Measurements from ENCODE around the gene PTPN2.

PTPN2 gene

GRCh38 chr18:12827588-12827987, 56.4 kb downstream of the PTPN2 start:
- H3K4me1 ChIP-seq (ENCODE audit: control insufficient read depth, insufficient read depth, low read length): no peaks in the 10 kb centered on the region
- no peak overlapping the region for H3K27ac ChIP-seq (ENCODE audit: low read length)
- no peaks in the 10 kb centered on the region for H3K9me3 ChIP-seq (ENCODE audit: control insufficient read depth, insufficient read depth, low read length)
- no peak overlapping the region for H3K4me3 ChIP-seq (ENCODE audit: low read length)
- no peaks in the 10 kb centered on the region for H3K36me3 ChIP-seq (ENCODE audit: control insufficient read depth, insufficient read depth, low read length)
- DNase-seq (ENCODE audit: low read depth, low spot score): no peak
- no peaks in the 10 kb centered on the region for H3K27me3 ChIP-seq (ENCODE audit: control insufficient read depth, insufficient read depth, low read length)
- WGBS (ENCODE audit: insufficient coverage, insufficient read length): no CpG with 5 or more reads among the region's 3 CpGs

DNA sequence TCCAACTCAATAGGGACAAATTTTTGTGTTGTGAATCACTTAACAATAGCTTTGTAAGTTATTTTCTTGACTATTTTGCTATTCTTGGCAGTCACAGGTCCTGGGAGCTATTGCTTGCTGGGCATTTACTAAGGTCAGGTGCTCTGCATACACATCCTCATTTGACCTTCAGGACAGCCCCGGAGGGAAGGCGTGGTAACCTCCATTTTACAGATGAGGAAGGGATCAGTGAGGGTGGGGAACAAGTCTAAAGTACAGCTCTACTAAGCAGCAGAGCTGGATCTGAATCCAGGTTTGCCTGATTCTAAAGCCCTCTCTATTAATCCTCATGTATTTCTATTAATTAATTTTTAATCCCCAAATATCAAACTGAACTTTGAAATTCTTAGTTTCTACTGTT, 58.8 kb downstream of the PTPN2 start:
- no peaks in the 10 kb centered on the region for H3K4me1 ChIP-seq (ENCODE audit: control insufficient read depth, insufficient read depth, low read length)
- no peak overlapping the region for H3K4me3 ChIP-seq (ENCODE audit: low read length)
- H3K9me3 ChIP-seq (ENCODE audit: control insufficient read depth, insufficient read depth, low read length): no peaks in the 10 kb centered on the region

GRCh38 chr18:12823892-12824291, 60.1 kb downstream of the PTPN2 start:
- H3K36me3 ChIP-seq (ENCODE audit: control insufficient read depth, insufficient read depth, low read length): no peaks in the 10 kb centered on the region
- WGBS (ENCODE audit: insufficient coverage, insufficient read length): 100% methylated on average over 1 of the region's 2 CpGs
- no peak for DNase-seq (ENCODE audit: low read depth, low spot score)
- H3K27ac ChIP-seq (ENCODE audit: low read length): no peak overlapping the region
- no peaks in the 10 kb centered on the region for H3K9me3 ChIP-seq (ENCODE audit: control insufficient read depth, insufficient read depth, low read length)
- no peak overlapping the region for H3K4me3 ChIP-seq (ENCODE audit: low read length)
- H3K4me1 ChIP-seq (ENCODE audit: control insufficient read depth, insufficient read depth, low read length): no peaks in the 10 kb centered on the region
- H3K27me3 ChIP-seq (ENCODE audit: control insufficient read depth, insufficient read depth, low read length): no peaks in the 10 kb centered on the region

More for the DNA sequence above, 58.8 kb downstream of the PTPN2 start:
- no peak for DNase-seq (ENCODE audit: low read depth, low spot score)
- Histone ChIP-seq H3K27ac (ENCODE audit: low read length) (no peak overlapping the region), H3K36me3 (ENCODE audit: control insufficient read depth, insufficient read depth, low read length) (no peaks in the 10 kb centered on the region), H3K27me3 (ENCODE audit: control insufficient read depth, insufficient read depth, low read length) (no peaks in the 10 kb centered on the region)
- no CpG with 5 or more reads among the region's 2 CpGs for WGBS (ENCODE audit: insufficient coverage, insufficient read length)

GRCh38 chr18:12821408-12821807, 62.6 kb downstream of the PTPN2 start:
- Histone ChIP-seq H3K9me3 (ENCODE audit: control insufficient read depth, insufficient read depth, low read length) (no peaks in the 10 kb centered on the region), H3K27me3 (ENCODE audit: control insufficient read depth, insufficient read depth, low read length) (no peaks in the 10 kb centered on the region), H3K36me3 (ENCODE audit: control insufficient read depth, insufficient read depth, low read length) (no peaks in the 10 kb centered on the region), H3K27ac (ENCODE audit: low read length) (no peak overlapping the region), H3K4me1 (ENCODE audit: control insufficient read depth, insufficient read depth, low read length) (no peaks in the 10 kb centered on the region), H3K4me3 (ENCODE audit: low read length) (no peak overlapping the region)
- no peak for DNase-seq (ENCODE audit: low read depth, low spot score)
- no CpG with 5 or more reads among the region's 3 CpGs for WGBS (ENCODE audit: insufficient coverage, insufficient read length)

GRCh38 chr18:12820506-12820905, 63.5 kb downstream of the PTPN2 start:
- Histone ChIP-seq H3K36me3 (ENCODE audit: control insufficient read depth, insufficient read depth, low read length) (no peaks in the 10 kb centered on the region), H3K4me3 (ENCODE audit: low read length) (no peak overlapping the region), H3K27ac (ENCODE audit: low read length) (no peak overlapping the region), H3K9me3 (ENCODE audit: control insufficient read depth, insufficient read depth, low read length) (no peaks in the 10 kb centered on the region), H3K4me1 (ENCODE audit: control insufficient read depth, insufficient read depth, low read length) (no peaks in the 10 kb centered on the region), H3K27me3 (ENCODE audit: control insufficient read depth, insufficient read depth, low read length) (no peaks in the 10 kb centered on the region)
- DNase-seq (ENCODE audit: low read depth, low spot score): no peak
- WGBS (ENCODE audit: insufficient coverage, insufficient read length): no CpG with 5 or more reads among the region's 6 CpGs

GRCh38 chr18:12819841-12820240, 64.2 kb downstream of the PTPN2 start:
- no peak overlapping the region for H3K27ac ChIP-seq (ENCODE audit: low read length)
- WGBS (ENCODE audit: insufficient coverage, insufficient read length): no CpG with 5 or more reads among the region's 5 CpGs
- DNase-seq (ENCODE audit: low read depth, low spot score): no peak
- no peaks in the 10 kb centered on the region for H3K9me3 ChIP-seq (ENCODE audit: control insufficient read depth, insufficient read depth, low read length)
- no peaks in the 10 kb centered on the region for H3K27me3 ChIP-seq (ENCODE audit: control insufficient read depth, insufficient read depth, low read length)
- H3K4me1 ChIP-seq (ENCODE audit: control insufficient read depth, insufficient read depth, low read length): no peaks in the 10 kb centered on the region
- no peak overlapping the region for H3K4me3 ChIP-seq (ENCODE audit: low read length)
- H3K36me3 ChIP-seq (ENCODE audit: control insufficient read depth, insufficient read depth, low read length): no peaks in the 10 kb centered on the region

GRCh38 chr18:12819322-12819721, 64.7 kb downstream of the PTPN2 start:
- Histone ChIP-seq H3K27ac (ENCODE audit: low read length) (no peak overlapping the region), H3K4me3 (ENCODE audit: low read length) (no peak overlapping the region), H3K27me3 (ENCODE audit: control insufficient read depth, insufficient read depth, low read length) (no peaks in the 10 kb centered on the region), H3K9me3 (ENCODE audit: control insufficient read depth, insufficient read depth, low read length) (no peaks in the 10 kb centered on the region), H3K36me3 (ENCODE audit: control insufficient read depth, insufficient read depth, low read length) (no peaks in the 10 kb centered on the region), H3K4me1 (ENCODE audit: control insufficient read depth, insufficient read depth, low read length) (no peaks in the 10 kb centered on the region)
- no peak for DNase-seq (ENCODE audit: low read depth, low spot score)
- no CpG with 5 or more reads among the region's 3 CpGs for WGBS (ENCODE audit: insufficient coverage, insufficient read length)

GRCh38 chr18:12818243-12818642, 65.8 kb downstream of the PTPN2 start:
- Histone ChIP-seq H3K9me3 (ENCODE audit: control insufficient read depth, insufficient read depth, low read length) (no peaks in the 10 kb centered on the region), H3K4me3 (ENCODE audit: low read length) (no peak overlapping the region), H3K4me1 (ENCODE audit: control insufficient read depth, insufficient read depth, low read length) (no peaks in the 10 kb centered on the region), H3K27ac (ENCODE audit: low read length) (no peak overlapping the region), H3K36me3 (ENCODE audit: control insufficient read depth, insufficient read depth, low read length) (no peaks in the 10 kb centered on the region), H3K27me3 (ENCODE audit: control insufficient read depth, insufficient read depth, low read length) (no peaks in the 10 kb centered on the region)
- no peak for DNase-seq (ENCODE audit: low read depth, low spot score)
- WGBS (ENCODE audit: insufficient coverage, insufficient read length): no CpG with 5 or more reads among the region's 3 CpGs

DNA sequence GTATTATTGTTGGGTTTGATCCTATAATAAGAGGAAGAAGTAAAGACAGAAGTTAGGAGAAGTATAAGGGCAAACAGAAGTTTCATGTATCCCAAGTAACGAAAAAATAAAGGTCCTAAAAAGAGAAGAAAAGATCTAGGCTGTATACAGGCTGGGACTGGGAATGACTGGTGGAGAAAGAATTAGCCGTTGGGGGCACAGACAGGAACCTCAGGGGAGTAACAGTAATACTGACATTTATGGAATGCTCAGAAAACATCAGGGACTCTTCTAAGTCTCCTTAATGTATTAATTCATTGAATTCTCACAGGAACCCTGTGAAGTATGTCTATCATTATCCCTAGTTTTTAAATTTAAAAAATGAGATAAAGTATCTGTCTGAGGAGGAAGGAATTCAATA, 67.6 kb downstream of the PTPN2 start:
- Histone ChIP-seq H3K4me1 (ENCODE audit: control insufficient read depth, insufficient read depth, low read length) (no peaks in the 10 kb centered on the region), H3K27ac (ENCODE audit: low read length) (no peak overlapping the region), H3K36me3 (ENCODE audit: control insufficient read depth, insufficient read depth, low read length) (no peaks in the 10 kb centered on the region), H3K4me3 (ENCODE audit: low read length) (no peak overlapping the region), H3K27me3 (ENCODE audit: control insufficient read depth, insufficient read depth, low read length) (no peaks in the 10 kb centered on the region), H3K9me3 (ENCODE audit: control insufficient read depth, insufficient read depth, low read length) (no peaks in the 10 kb centered on the region)
- DNase-seq (ENCODE audit: low read depth, low spot score): no peak
- no CpG with 5 or more reads among the region's 2 CpGs for WGBS (ENCODE audit: insufficient coverage, insufficient read length)

GRCh38 chr18:12811191-12811950, 72.7 kb downstream of the PTPN2 start:
- no peaks in the 10 kb centered on the region for H3K4me1 ChIP-seq (ENCODE audit: control insufficient read depth, insufficient read depth, low read length)
- no peaks in the 10 kb centered on the region for H3K36me3 ChIP-seq (ENCODE audit: control insufficient read depth, insufficient read depth, low read length)
- H3K9me3 ChIP-seq (ENCODE audit: control insufficient read depth, insufficient read depth, low read length): no peaks in the 10 kb centered on the region
- no peaks in the 10 kb centered on the region for H3K27me3 ChIP-seq (ENCODE audit: control insufficient read depth, insufficient read depth, low read length)
- no CpG with 5 or more reads among the region's 6 CpGs for WGBS (ENCODE audit: insufficient coverage, insufficient read length)
- no peak for DNase-seq (ENCODE audit: low read depth, low spot score)
- H3K27ac ChIP-seq (ENCODE audit: low read length): no peak overlapping the region
- no peak overlapping the region for H3K4me3 ChIP-seq (ENCODE audit: low read length)

All from iPS DF 6.9 (cell line).